ENCODE results near the gene EPHB1.
"Not testable (repeated sequence)": the region's sequence is repeated elsewhere in the genome, so short reads cannot be mapped to it uniquely, and the experiment has no call there.

EPHB1 gene

GRCh38 chr3:134776518-134776917, 18.5 kb upstream of the EPHB1 start:
- Histone ChIP-seq H2BK12ac (ENCODE audit: low read length in 2 of 2) (no peak overlapping the region), H4K91ac (ENCODE audit: low read length) (no peak overlapping the region), H3K18ac (ENCODE audit: low read depth in 1 of 2, low read length in 2 of 2) (no peak overlapping the region), H3K9me3 (ENCODE audit: control insufficient read depth, low read length) (no peaks in the 10 kb centered on the region), H3K27ac (ENCODE audit: low read length, poor library complexity, severe bottlenecking) (no peak overlapping the region), H2AFZ (ENCODE audit: low read depth, low read length) (no peak overlapping the region), H3K36me3 (ENCODE audit: control insufficient read depth in 1 of 2, insufficient read depth in 2 of 2, low read depth in 1 of 2, low read length in 2 of 2) (no peaks in the 10 kb centered on the region), H2AK5ac (ENCODE audit: low read length, severe bottlenecking) (no peak overlapping the region), H2BK5ac (ENCODE audit: low read depth, low read length, poor library complexity, severe bottlenecking) (no peak overlapping the region), H3K14ac (ENCODE audit: low read length in 2 of 2) (no peak overlapping the region), H3K4me2 (ENCODE audit: low read length, poor library complexity, severe bottlenecking) (no peak overlapping the region), H2BK120ac (ENCODE audit: low read depth, low read length) (no peak overlapping the region), H3K4me1 (ENCODE audit: control insufficient read depth, insufficient read depth, low read depth, low read length) (no peaks in the 10 kb centered on the region), H3K4me3 (ENCODE audit: insufficient read depth in 1 of 2, low read depth in 1 of 2, low read length in 2 of 2) (no peak overlapping the region), H3K79me1 (replicated peaks; ENCODE audit: low read length, poor library complexity, severe bottlenecking) (no peaks in the 10 kb centered on the region), H2BK15ac (ENCODE audit: low read depth, poor library complexity, severe bottlenecking) (no peak overlapping the region), H3K4ac (ENCODE audit: low read depth in 1 of 2, low read length in 2 of 2) (no peak overlapping the region), H4K8ac (ENCODE audit: low read length) (no peak overlapping the region), H3K27me3 (ENCODE audit: control insufficient read depth in 1 of 2, insufficient read depth in 1 of 2, low read length in 2 of 2) (peaks cover 0 to 15% of the 10 kb centered on the region in 2 experiments), H3K23ac (ENCODE audit: low read length in 2 of 2) (no peak overlapping the region), H3K9ac (ENCODE audit: low read length) (no peak overlapping the region)
- no peak for DNase-seq
- WGBS, result 81% methylated on average over 1 of the region's 1 CpG

DNA sequence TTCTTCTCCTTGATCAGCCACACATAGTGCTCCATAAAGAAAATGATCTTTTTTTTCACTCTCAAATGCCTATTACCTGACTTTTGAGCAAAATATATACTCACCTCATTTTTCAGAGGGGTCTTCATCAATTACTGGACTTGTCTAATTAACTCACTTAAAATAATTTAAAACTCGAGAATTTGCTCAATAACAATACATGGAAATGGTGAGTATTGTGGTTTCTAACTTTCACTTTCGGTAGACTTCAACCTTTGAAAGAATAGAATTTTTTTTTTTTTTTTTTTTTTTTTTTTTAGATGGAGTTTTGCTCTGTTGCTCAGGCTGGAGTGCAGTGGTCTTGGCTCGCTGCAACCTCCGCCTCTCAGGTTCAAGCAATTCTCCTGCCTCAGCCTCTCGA, 17.7 kb upstream of the EPHB1 start:
- H2BK12ac ChIP-seq (ENCODE audit: low read length in 2 of 2), result no peak overlapping the region
- no peak overlapping the region for H2BK15ac ChIP-seq (ENCODE audit: low read depth, poor library complexity, severe bottlenecking)
- H3K18ac ChIP-seq (ENCODE audit: low read depth in 1 of 2, low read length in 2 of 2), result no peak overlapping the region
- no peak overlapping the region for H2BK120ac ChIP-seq (ENCODE audit: low read depth, low read length)
- no peaks in the 10 kb centered on the region for H3K36me3 ChIP-seq (ENCODE audit: control insufficient read depth in 1 of 2, insufficient read depth in 2 of 2, low read depth in 1 of 2, low read length in 2 of 2)
- H3K9me3 ChIP-seq (ENCODE audit: control insufficient read depth, low read length), result no peaks in the 10 kb centered on the region
- H2BK5ac ChIP-seq (ENCODE audit: low read depth, low read length, poor library complexity, severe bottlenecking), result no peak overlapping the region
- H3K4me3 ChIP-seq (ENCODE audit: insufficient read depth in 1 of 2, low read depth in 1 of 2, low read length in 2 of 2), result no peak overlapping the region
- H3K27ac ChIP-seq (ENCODE audit: low read length, poor library complexity, severe bottlenecking), result no peak overlapping the region
- no peak overlapping the region for H3K14ac ChIP-seq (ENCODE audit: low read length in 2 of 2)
- WGBS, result 97% methylated on average over 4 of the region's 5 CpGs
- no peaks in the 10 kb centered on the region for H3K4me1 ChIP-seq (ENCODE audit: control insufficient read depth, insufficient read depth, low read depth, low read length)
- peaks cover 0 to 15% of the 10 kb centered on the region in 2 experiments for H3K27me3 ChIP-seq (ENCODE audit: control insufficient read depth in 1 of 2, insufficient read depth in 1 of 2, low read length in 2 of 2)
- H3K4ac ChIP-seq (ENCODE audit: low read depth in 1 of 2, low read length in 2 of 2), result no peak overlapping the region
- no peak overlapping the region for H3K4me2 ChIP-seq (ENCODE audit: low read length, poor library complexity, severe bottlenecking)
- DNase-seq, result no peak
- no peak overlapping the region for H4K8ac ChIP-seq (ENCODE audit: low read length)
- no peak overlapping the region for H4K91ac ChIP-seq (ENCODE audit: low read length)
- no peak overlapping the region for H3K9ac ChIP-seq (ENCODE audit: low read length)
- no peak overlapping the region for H2AFZ ChIP-seq (ENCODE audit: low read depth, low read length)
- no peaks in the 10 kb centered on the region for H3K79me1 ChIP-seq (replicated peaks; ENCODE audit: low read length, poor library complexity, severe bottlenecking)
- no peak overlapping the region for H2AK5ac ChIP-seq (ENCODE audit: low read length, severe bottlenecking)
- H3K23ac ChIP-seq (ENCODE audit: low read length in 2 of 2), result no peak overlapping the region

DNA sequence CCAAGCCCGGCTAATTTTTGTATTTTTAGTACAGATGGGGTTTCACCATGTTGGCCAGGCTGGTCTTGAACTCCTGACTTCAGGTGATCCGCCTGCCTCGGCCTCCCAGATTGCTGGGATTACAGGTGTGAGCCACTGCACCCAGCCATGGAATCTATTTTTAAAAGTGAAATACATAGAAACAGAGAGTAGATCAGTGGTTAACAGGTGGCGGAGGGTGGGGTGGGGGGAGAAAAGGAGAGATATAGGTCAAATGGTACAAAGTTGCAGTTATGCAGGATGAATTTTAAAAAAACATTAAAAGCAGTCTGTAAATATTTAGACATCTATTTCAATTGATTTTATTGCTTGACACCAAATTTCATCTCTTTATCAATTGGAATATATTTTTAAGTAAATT, 6.8 kb upstream of the EPHB1 start:
- H3K27ac ChIP-seq (ENCODE audit: low read length, poor library complexity, severe bottlenecking); DNase-seq; H2BK5ac ChIP-seq (ENCODE audit: low read depth, low read length, poor library complexity, severe bottlenecking); H2BK15ac ChIP-seq (ENCODE audit: low read depth, poor library complexity, severe bottlenecking); H3K79me1 ChIP-seq (replicated peaks; ENCODE audit: low read length, poor library complexity, severe bottlenecking); H2AFZ ChIP-seq (ENCODE audit: low read depth, low read length); H3K4me2 ChIP-seq (ENCODE audit: low read length, poor library complexity, severe bottlenecking); H2AK5ac ChIP-seq (ENCODE audit: low read length, severe bottlenecking); H4K8ac ChIP-seq (ENCODE audit: low read length); H3K18ac ChIP-seq (ENCODE audit: low read depth in 1 of 2, low read length in 2 of 2); H3K4ac ChIP-seq (ENCODE audit: low read depth in 1 of 2, low read length in 2 of 2); H2BK12ac ChIP-seq (ENCODE audit: low read length in 2 of 2); H3K14ac ChIP-seq (ENCODE audit: low read length in 2 of 2); H4K91ac ChIP-seq (ENCODE audit: low read length); H3K36me3 ChIP-seq (ENCODE audit: control insufficient read depth in 1 of 2, insufficient read depth in 2 of 2, low read depth in 1 of 2, low read length in 2 of 2); H2BK120ac ChIP-seq (ENCODE audit: low read depth, low read length); H3K4me3 ChIP-seq (ENCODE audit: insufficient read depth in 1 of 2, low read depth in 1 of 2, low read length in 2 of 2); H3K4me1 ChIP-seq (ENCODE audit: control insufficient read depth, insufficient read depth, low read depth, low read length); H3K9me3 ChIP-seq (ENCODE audit: control insufficient read depth, low read length); H3K23ac ChIP-seq (ENCODE audit: low read length in 2 of 2); H3K9ac ChIP-seq (ENCODE audit: low read length): not testable (repeated sequence)
- WGBS, result 83% methylated on average over 3 of the region's 4 CpGs
- H3K27me3 ChIP-seq (ENCODE audit: control insufficient read depth in 1 of 2, insufficient read depth in 1 of 2, low read length in 2 of 2), result peaks cover 6 to 11% of the 10 kb centered on the region in 2 experiments

- no peak overlapping the region for H3K4me2 ChIP-seq (ENCODE audit: low read length, poor library complexity, severe bottlenecking)
- H3K4me1 ChIP-seq (ENCODE audit: control insufficient read depth, insufficient read depth, low read depth, low read length), result peaks cover under 1% of the 10 kb centered on the region
- no peak overlapping the region for H3K23ac ChIP-seq (ENCODE audit: low read length in 2 of 2)
- WGBS, result 100% methylated on average over 1 of the region's 2 CpGs
- H2AFZ ChIP-seq (ENCODE audit: low read depth, low read length), result no peak overlapping the region
- no peaks in the 10 kb centered on the region for H3K9me3 ChIP-seq (ENCODE audit: control insufficient read depth, low read length)
- H2BK12ac ChIP-seq (ENCODE audit: low read length in 2 of 2), result no peak overlapping the region
- H2AK5ac ChIP-seq (ENCODE audit: low read length, severe bottlenecking), result no peak overlapping the region
- no peak overlapping the region for H3K14ac ChIP-seq (ENCODE audit: low read length in 2 of 2)
- no peak overlapping the region for H3K4me3 ChIP-seq (ENCODE audit: insufficient read depth in 1 of 2, low read depth in 1 of 2, low read length in 2 of 2)
- H2BK15ac ChIP-seq (ENCODE audit: low read depth, poor library complexity, severe bottlenecking), result no peak overlapping the region
- no peak overlapping the region for H4K91ac ChIP-seq (ENCODE audit: low read length)
- H3K9ac ChIP-seq (ENCODE audit: low read length), result no peak overlapping the region
- no peaks in the 10 kb centered on the region for H3K79me1 ChIP-seq (replicated peaks; ENCODE audit: low read length, poor library complexity, severe bottlenecking)
- DNase-seq, result no peak
- no peak overlapping the region for H2BK5ac ChIP-seq (ENCODE audit: low read depth, low read length, poor library complexity, severe bottlenecking)
- H4K8ac ChIP-seq (ENCODE audit: low read length), result no peak overlapping the region
- H3K18ac ChIP-seq (ENCODE audit: low read depth in 1 of 2, low read length in 2 of 2), result no peak overlapping the region
- no peak overlapping the region for H3K27ac ChIP-seq (ENCODE audit: low read length, poor library complexity, severe bottlenecking)
- H3K27me3 ChIP-seq (ENCODE audit: control insufficient read depth in 1 of 2, insufficient read depth in 1 of 2, low read length in 2 of 2), result peaks cover 9 to 20% of the 10 kb centered on the region in 2 experiments
- H3K36me3 ChIP-seq (ENCODE audit: control insufficient read depth in 1 of 2, insufficient read depth in 2 of 2, low read depth in 1 of 2, low read length in 2 of 2), result no peaks in the 10 kb centered on the region
- H3K4ac ChIP-seq (ENCODE audit: low read depth in 1 of 2, low read length in 2 of 2), result no peak overlapping the region
- H2BK120ac ChIP-seq (ENCODE audit: low read depth, low read length), result no peak overlapping the region
Observed at GRCh38 chr3:134790065-134790464, 5.0 kb upstream of the EPHB1 start.
